ENCODE measurements around the gene GAS6. TPM values are rescaled to one million over a fixed set of nuclear protein-coding genes. Genes with fewer than 3 reads are reported as not detected.

GAS6 gene
- total and polyA plus RNA-seq, 3 donors from 2014 or later = 193 to 575 (median 416) TPM

GRCh38 chr13:113854238-113855011 lies 9.5 kb downstream of the GAS6 start:
- H3K27ac ChIP-seq = peak overlapping the region in 1 of 2 donors; percentile 41
- intact Hi-C loops (cut with DNase I; ENCODE audit: low total_unique reads) = no loop called here
- no peaks in the 10 kb centered on the region for H3K9me3 ChIP-seq
- TF ChIP-seq POLR2A (IDR thresholded peaks at IDR 0.05) (no peak), CTCF (IDR thresholded peaks at IDR 0.05) (no peak)
- H3K36me3 ChIP-seq (ENCODE audit: low read depth, missing control alignments) = no peaks in the 10 kb centered on the region
- peaks cover 68% of the 10 kb centered on the region for H3K4me1 ChIP-seq
- WGBS, 2 donors = 43 to 53% methylated on average over 9 to 31 of the region's 31 CpGs
- no peaks in the 10 kb centered on the region for H3K27me3 ChIP-seq
- peak; percentile 55 for DNase-seq
- H3K4me3 ChIP-seq = no peak overlapping the region

GRCh38 chr13:113853518-113854237 lies 10.2 kb downstream of the GAS6 start:
- Histone ChIP-seq H3K4me1 (peaks cover 72% of the 10 kb centered on the region), H3K9me3 (no peaks in the 10 kb centered on the region), H3K27me3 (no peaks in the 10 kb centered on the region), H3K27ac (peak overlapping the region; percentile 39 to 61), H3K36me3 (ENCODE audit: low read depth, missing control alignments) (no peaks in the 10 kb centered on the region), H3K4me3 (no peak overlapping the region)
- peak; percentile 32 for DNase-seq
- intact Hi-C loops (cut with DNase I; ENCODE audit: low total_unique reads) = no loop called here
- TF ChIP-seq CTCF (IDR thresholded peaks at IDR 0.05) = no peak
- TF ChIP-seq POLR2A (IDR thresholded peaks at IDR 0.05) = no peak
- WGBS, 2 donors = 42 to 53% methylated on average over 7 to 11 of the region's 11 CpGs

DNA sequence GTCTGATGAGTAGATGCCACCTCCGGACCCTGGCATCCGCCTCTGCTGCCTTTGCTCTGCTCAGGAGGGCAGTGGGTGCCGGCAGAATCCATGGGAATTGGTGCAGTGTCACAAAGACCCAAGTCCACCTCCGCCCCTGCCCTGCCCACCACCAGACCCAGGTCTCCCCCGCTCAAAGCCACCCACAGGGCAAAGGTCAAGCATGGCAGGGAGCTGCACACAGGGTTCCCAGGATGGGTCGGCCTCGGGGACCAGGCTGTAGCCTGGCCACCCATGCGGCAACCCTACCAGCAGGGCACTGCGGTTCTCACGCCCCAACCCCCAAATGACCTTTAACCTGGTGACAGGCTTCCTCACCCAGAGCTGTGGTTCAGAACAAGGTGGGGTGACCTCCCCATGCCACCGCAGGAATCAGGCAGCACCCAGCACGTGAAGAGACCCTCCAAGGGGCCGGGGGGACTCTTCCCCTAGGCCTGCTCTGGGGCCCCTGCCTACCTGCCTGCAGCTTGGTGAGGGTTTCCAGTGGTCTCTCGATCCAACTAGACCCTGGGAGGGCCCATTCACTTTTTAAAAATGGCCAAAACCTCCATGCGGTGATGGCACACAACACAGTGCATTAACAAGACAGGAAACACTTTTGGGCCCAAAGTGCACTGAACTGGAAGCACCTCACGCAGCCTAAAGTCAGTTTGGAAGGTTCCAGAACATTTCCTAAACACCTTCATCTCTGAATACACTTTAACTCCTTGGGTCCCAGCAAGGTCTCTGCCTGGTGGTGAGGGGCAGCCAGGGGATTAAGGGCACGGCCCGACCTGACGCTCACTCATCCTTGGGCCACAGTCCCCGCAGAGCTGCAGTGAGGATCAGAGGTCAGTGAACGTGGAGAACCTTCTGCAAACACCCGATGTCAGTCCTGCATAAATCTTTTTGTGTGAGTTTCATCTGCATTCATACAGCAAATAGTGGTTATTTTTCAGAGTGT lies 11.0 kb downstream of the GAS6 start:
- WGBS, 2 donors = 74 to 76% methylated on average over 14 to 22 of the region's 22 CpGs
- no peaks in the 10 kb centered on the region for H3K36me3 ChIP-seq (ENCODE audit: low read depth, missing control alignments)
- DNase-seq = peak; percentile 14
- no peaks in the 10 kb centered on the region for H3K9me3 ChIP-seq
- H3K4me1 ChIP-seq = peaks cover 74% of the 10 kb centered on the region
- H3K27me3 ChIP-seq = no peaks in the 10 kb centered on the region
- H3K27ac ChIP-seq = peak overlapping the region; percentile 39 to 61
- TF ChIP-seq POLR2A (IDR thresholded peaks at IDR 0.05) (no peak), CTCF (IDR thresholded peaks at IDR 0.05) (no peak)
- intact Hi-C loops (cut with DNase I; ENCODE audit: low total_unique reads) = no loop called here
- no peak overlapping the region for H3K4me3 ChIP-seq

- no peak overlapping the region for H3K4me3 ChIP-seq
- peak overlapping the region in 1 of 2 donors; percentile 61 for H3K27ac ChIP-seq
- H3K27me3 ChIP-seq = no peaks in the 10 kb centered on the region
- DNase-seq = peak; percentile 13
- no peaks in the 10 kb centered on the region for H3K9me3 ChIP-seq
- WGBS, 2 donors = 86 to 91% methylated on average over 17 to 23 of the region's 23 CpGs
- intact Hi-C loops (cut with DNase I; ENCODE audit: low total_unique reads) = no loop called here
- TF ChIP-seq POLR2A (IDR thresholded peaks at IDR 0.05) = no peak
- no peak for TF ChIP-seq CTCF (IDR thresholded peaks at IDR 0.05)
- peaks cover 71% of the 10 kb centered on the region for H3K4me1 ChIP-seq
- no peaks in the 10 kb centered on the region for H3K36me3 ChIP-seq (ENCODE audit: low read depth, missing control alignments)
These were observed 11.9 kb downstream of the GAS6 start for GRCh38 chr13:113851826-113852535.
